GM12891 (cell line): ENCODE results near the gene OR1M1.

Experiments used
- POLR2A ChIP-seq: IDR thresholded peaks from 2 replicates; pipeline ENCODE4 v1.6.1; 2011; ENCODE audit warnings: low read depth, low read length, control low read depth
- POLR2AphosphoS5 ChIP-seq: IDR thresholded peaks from 2 replicates; pipeline ENCODE4 v1.6.1; 2011; ENCODE audit warnings: low read depth, low read length, control low read depth
- SPI1 ChIP-seq: IDR thresholded peaks from 2 replicates; pipeline ENCODE4 v1.6.1; 2011; ENCODE audit warnings: low read depth, low read length, control low read depth
- TAF1 ChIP-seq: IDR thresholded peaks from 2 replicates; pipeline ENCODE4 v1.6.1; 2011; ENCODE audit warnings: low read depth, low read length, control low read depth

DNA sequence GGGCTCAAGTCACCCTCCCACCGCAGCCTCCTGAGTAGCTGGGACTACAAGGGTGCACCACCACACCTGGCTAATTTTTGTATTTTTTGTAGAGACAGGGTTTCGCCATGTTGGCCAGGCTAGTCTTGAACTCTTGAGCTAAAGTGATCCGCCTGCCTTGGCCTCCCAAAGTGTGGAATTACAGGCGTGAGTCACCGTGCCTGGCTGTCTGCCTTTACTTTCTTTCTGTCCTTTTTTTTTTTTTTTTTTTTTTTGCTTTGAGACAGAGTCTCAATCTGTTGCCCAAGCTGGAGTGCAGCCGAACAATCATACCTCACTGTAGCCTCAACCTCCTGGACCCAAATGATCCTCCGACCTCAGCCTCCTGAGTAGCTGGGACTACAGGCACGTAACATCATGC is 25.0 kb upstream of the OR1M1 start:
- TF ChIP-seq POLR2A (no peak), SPI1 (no peak), TAF1 (no peak), POLR2AphosphoS5 (no peak)
